Gastrocnemius medialis (tissue), 4 donors: ENCODE results near the gene CD209. TPM values are rescaled to one million over a fixed set of nuclear protein-coding genes. Genes with fewer than 3 reads are reported as not detected.

ENCODE experiments used
- ATAC-seq, 2 donors: fragments of 150-250 bp; one replicate each; pipeline ENCODE4 v1.9.1; 2016
- DNase-seq, 2 donors: peaks; one replicate each; pipeline ENCODE4 v3.0.0-alpha.2; 2019
- H3K27ac ChIP-seq, 4 donors: fragments of 200-600 bp; sonication (generic); 1 replicate in 1 of 4; 2 replicates in 3 of 4; pipeline ENCODE4 v1.5.1; 2016 to 2018; ENCODE audit warnings: mild to moderate bottlenecking in 2 of 4, moderate library complexity in 1 of 4
- H3K27me3 ChIP-seq, 3 donors: fragments of 200-600 bp; sonication (generic) in 2 of 3; 1 replicate in 1 of 3; 2 replicates in 2 of 3; pipeline versions ENCODE4 v1.5.1 to v1.6.0; 2016 to 2019; ENCODE audit warnings: mild to moderate bottlenecking in 1 of 3, moderate library complexity in 1 of 3
- H3K36me3 ChIP-seq, 2 donors: fragments of 200-600 bp; sonication (generic) in 1 of 2; one replicate each; pipeline ENCODE4 v1.5.1; 2017 to 2018
- H3K4me1 ChIP-seq, 2 donors: fragments of 200-600 bp; sonication (generic) in 1 of 2; one replicate each; pipeline ENCODE4 v1.5.1; 2016 to 2017; ENCODE audit warnings: mild to moderate bottlenecking in 2 of 2
- H3K4me3 ChIP-seq, 4 donors: fragments of 200-600 bp; sonication (generic) in 3 of 4; 1 replicate in 1 of 4; 2 replicates in 3 of 4; pipeline ENCODE4 v1.5.1; 2016 to 2019; ENCODE audit warnings: mild to moderate bottlenecking in 2 of 4
- H3K9me3 ChIP-seq, 3 donors: fragments of 200-600 bp; sonication (generic) in 2 of 3; 1 replicate in 1 of 3; 2 replicates in 2 of 3; pipeline ENCODE4 v1.5.1; 2016 to 2019
- CTCF ChIP-seq, 5 experiments: fragments of 450-650 bp in 3 of 5; fragments of 200-600 bp in 2 of 5; sonication (generic) in 2 of 5; IDR thresholded peaks in 4 of 5; conservative IDR thresholded peaks in 1 of 5; 1 replicate in 4 of 5; 2 replicates in 1 of 5; pipeline ENCODE4 v1.5.1; 2016 to 2019; ENCODE audit warnings: antibody characterized with exemption in 5 of 5, mild to moderate bottlenecking in 3 of 5, moderate library complexity in 3 of 5
- POLR2A ChIP-seq, 2 donors: fragments of 450-650 bp; IDR thresholded peaks; one replicate each; pipeline ENCODE4 v1.6.1; 2017; ENCODE audit warnings: antibody characterized with exemption in 2 of 2, mild to moderate bottlenecking in 2 of 2, moderate library complexity in 2 of 2
- in situ Hi-C, 4 donors: fragments of 200-750 bp; cut with MboI; loops; one replicate each; pipeline versions ENCODE4 v1.15.0 to v1.8.0; 2017; ENCODE audit warnings: low sequenced_read_pairs in 4 of 4
- intact Hi-C: fragments of 100-400 bp; cut with DNase I; formaldehyde crosslinking; loops from one replicate; pipeline ENCODE4 v1.15.1; 2023; ENCODE audit warnings: low total_unique reads
- total RNA-seq, 4 donors: library from RNA; depleted of rRNA; stranded (reverse); fragments of >200 nt; gene quantifications; one replicate each; pipeline versions ENCODE4 v1.1.0 to v1.2.3, GENCODE V29; 2016

CD209 gene
- total RNA-seq, 4 donors from 2014 or later: 0.56 to 1.3 (median 1.0) TPM

GRCh38 chr19:7779631-7780486, 32.5 kb upstream of the CD209 start:
- Histone ChIP-seq H3K4me1 (no peaks in the 10 kb centered on the region), H3K36me3 (no peaks in the 10 kb centered on the region), H3K9me3 (no peaks in the 10 kb centered on the region), H3K27me3 (peaks cover 0 to 6% (median 6%) of the 10 kb centered on the region in 3 donors), H3K27ac (no peak overlapping the region), H3K4me3 (no peak overlapping the region)
- intact Hi-C loops (no loop called here), in situ Hi-C loops (no loop called here)
- TF ChIP-seq CTCF (IDR thresholded peaks at IDR 0.05 in 4 of 5, conservative IDR thresholded peaks at IDR 0.05 in 1 of 5) (no peak), POLR2A (IDR thresholded peaks at IDR 0.05) (no peak)
- no peak for DNase-seq
- ATAC-seq: no peak

DNA sequence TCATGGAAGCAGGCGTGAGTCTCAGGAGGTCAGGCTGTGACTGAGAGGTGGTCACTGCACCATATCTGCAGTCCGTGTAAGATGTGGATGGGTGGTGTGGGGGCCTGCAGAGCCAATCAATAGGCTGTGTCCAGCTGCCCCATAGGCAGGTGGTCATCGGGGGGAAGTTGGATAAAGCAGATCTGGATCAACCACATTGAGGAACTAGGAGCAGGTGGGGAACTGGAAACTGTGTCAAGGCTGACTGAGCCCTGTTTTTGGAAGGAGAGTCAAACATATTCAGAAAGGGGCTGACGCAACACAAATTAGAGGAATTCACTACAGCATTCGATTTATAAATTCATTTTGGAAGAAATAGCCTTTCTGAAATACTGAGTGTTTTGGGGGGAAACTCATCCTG, 30.7 kb upstream of the CD209 start:
- no peak for TF ChIP-seq CTCF (IDR thresholded peaks at IDR 0.05 in 4 of 5, conservative IDR thresholded peaks at IDR 0.05 in 1 of 5)
- no peak for TF ChIP-seq POLR2A (IDR thresholded peaks at IDR 0.05)
- in situ Hi-C loops: no loop called here
- ATAC-seq (no peak), DNase-seq (no peak)
- no peaks in the 10 kb centered on the region for H3K36me3 ChIP-seq
- no peaks in the 10 kb centered on the region for H3K4me1 ChIP-seq
- peaks cover 0 to 6% (median 3%) of the 10 kb centered on the region in 3 donors for H3K27me3 ChIP-seq
- H3K27ac ChIP-seq: no peak overlapping the region
- no peaks in the 10 kb centered on the region for H3K9me3 ChIP-seq
- H3K4me3 ChIP-seq: no peak overlapping the region
- intact Hi-C loops: no loop called here

- Histone ChIP-seq H3K4me1 (no peaks in the 10 kb centered on the region), H3K4me3 (no peak overlapping the region), H3K27ac (no peak overlapping the region), H3K36me3 (no peaks in the 10 kb centered on the region), H3K9me3 (no peaks in the 10 kb centered on the region), H3K27me3 (no peaks in the 10 kb centered on the region)
- ATAC-seq (no peak), DNase-seq (no peak)
- TF ChIP-seq POLR2A (IDR thresholded peaks at IDR 0.05) (no peak), CTCF (IDR thresholded peaks at IDR 0.05 in 4 of 5, conservative IDR thresholded peaks at IDR 0.05 in 1 of 5) (no peak)
- in situ Hi-C loops (no loop called here), intact Hi-C loops (no loop called here)
Observed at GRCh38 chr19:7775761-7776160, 28.4 kb upstream of the CD209 start.

DNA sequence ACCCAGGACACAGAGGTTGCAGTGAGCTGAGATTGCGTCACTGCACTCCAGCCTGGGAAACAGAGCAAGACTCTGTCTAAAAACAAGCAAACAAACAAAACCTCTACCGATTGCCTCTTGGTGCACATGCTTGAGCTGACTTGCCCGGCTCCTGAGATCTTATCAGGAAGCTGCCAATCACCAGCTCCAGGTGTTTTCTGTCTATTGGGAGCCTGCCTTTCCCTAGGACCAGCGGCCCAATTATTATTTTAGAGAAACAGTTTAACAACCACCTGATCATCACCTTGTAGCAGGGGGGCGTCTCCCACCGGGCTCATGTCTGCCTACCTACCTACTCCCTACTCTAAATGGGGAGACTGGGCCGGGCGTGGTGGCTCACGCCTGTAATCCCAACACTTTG, 26.5 kb upstream of the CD209 start:
- H3K27ac ChIP-seq: no peak overlapping the region
- TF ChIP-seq CTCF (IDR thresholded peaks at IDR 0.05 in 4 of 5, conservative IDR thresholded peaks at IDR 0.05 in 1 of 5): no peak
- no peak for TF ChIP-seq POLR2A (IDR thresholded peaks at IDR 0.05)
- no peak overlapping the region for H3K4me3 ChIP-seq
- no peaks in the 10 kb centered on the region for H3K36me3 ChIP-seq
- in situ Hi-C loops (no loop called here), intact Hi-C loops (no loop called here)
- DNase-seq: no peak
- no peaks in the 10 kb centered on the region for H3K4me1 ChIP-seq
- H3K27me3 ChIP-seq: no peaks in the 10 kb centered on the region
- no peak for ATAC-seq
- no peaks in the 10 kb centered on the region for H3K9me3 ChIP-seq
